ENCODE data around the gene TLE1.

TLE1 gene

DNA sequence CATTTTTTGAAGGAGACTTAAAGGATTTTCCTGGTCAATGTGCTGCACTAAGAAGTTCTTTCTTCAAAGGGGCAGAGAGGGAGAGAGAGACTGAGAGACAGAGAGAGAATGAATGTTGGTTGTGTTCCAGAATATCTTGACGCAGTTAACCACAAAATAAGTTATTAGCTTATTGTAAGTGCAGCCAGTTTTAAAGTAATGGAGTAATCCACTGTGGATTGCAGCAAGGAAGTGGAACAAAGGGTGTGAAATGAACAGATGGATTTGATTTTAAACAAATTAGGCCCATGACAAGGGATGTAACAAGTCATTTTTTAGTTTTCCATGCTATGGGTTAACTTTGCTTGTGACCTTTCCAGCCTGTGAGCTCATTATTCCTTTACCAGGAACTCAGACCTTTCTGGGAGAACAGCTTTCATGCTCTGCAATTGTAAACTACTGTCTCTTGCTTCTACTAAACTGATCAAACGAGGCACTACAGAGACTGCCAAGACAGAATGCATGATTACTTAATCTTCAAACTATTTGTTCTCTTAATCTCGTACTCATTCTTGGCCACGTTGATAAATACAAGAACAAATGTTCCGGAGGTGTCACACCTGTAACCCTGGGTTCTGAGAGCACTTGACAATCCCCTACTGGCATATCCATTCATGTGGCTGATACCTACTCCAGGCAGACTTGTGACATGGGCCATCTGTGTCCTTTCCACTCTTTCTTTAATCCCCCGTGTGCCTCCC is 131.1 kb downstream of the TLE1 start:
- H3K27ac ChIP-seq: peak overlapping the region; percentile 61
- DNase-seq (ENCODE audit: low read depth, low spot score): no peak

DNA sequence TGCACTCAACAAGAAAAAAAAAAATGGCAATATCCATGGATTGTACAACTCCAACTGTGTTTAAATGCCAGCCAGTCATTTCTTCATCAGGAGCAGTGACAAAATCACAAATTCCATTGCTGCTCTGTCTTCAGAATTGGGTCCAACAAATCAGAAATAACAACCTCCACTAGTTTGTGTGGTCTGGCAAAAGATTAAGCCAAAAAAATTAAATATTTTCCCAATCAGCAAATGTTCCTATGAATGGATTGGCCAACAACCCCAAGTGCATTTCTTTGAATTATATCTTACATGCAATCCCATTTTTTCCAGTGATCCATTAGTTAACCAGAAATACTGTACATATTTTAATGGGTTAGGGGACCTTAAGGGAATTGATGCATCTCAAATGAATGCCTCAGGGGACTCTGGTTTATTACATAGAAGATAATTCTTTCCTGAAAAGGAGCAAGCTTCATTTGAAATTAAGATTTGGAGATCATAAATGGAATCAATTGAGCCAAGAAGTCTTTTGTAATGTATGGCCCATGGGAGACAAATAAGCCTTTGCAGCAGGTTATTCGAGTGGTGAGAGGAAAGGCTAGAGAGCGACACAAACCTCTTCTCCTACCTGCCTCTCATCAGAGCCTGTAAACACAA is 131.8 kb downstream of the TLE1 start:
- peak overlapping the region; percentile 61 for H3K27ac ChIP-seq
- DNase-seq (ENCODE audit: low read depth, low spot score): no peak

- H3K27ac ChIP-seq: no peak overlapping the region
These were observed 132.4 kb downstream of the TLE1 start for GRCh38 chr9:81556923-81557322.

GRCh38 chr9:81552581-81552991 is 136.8 kb downstream of the TLE1 start:
- no peak overlapping the region for H3K27ac ChIP-seq
- DNase-seq (ENCODE audit: low read depth, low spot score): no peak

More at GRCh38 chr9:81556923-81557322, 132.4 kb downstream of the TLE1 start:
- no peak for DNase-seq (ENCODE audit: low read depth, low spot score)

GRCh38 chr9:81550207-81550583 is 139.2 kb downstream of the TLE1 start:
- no peak for DNase-seq (ENCODE audit: low read depth, low spot score)
- no peak overlapping the region for H3K27ac ChIP-seq

DNA sequence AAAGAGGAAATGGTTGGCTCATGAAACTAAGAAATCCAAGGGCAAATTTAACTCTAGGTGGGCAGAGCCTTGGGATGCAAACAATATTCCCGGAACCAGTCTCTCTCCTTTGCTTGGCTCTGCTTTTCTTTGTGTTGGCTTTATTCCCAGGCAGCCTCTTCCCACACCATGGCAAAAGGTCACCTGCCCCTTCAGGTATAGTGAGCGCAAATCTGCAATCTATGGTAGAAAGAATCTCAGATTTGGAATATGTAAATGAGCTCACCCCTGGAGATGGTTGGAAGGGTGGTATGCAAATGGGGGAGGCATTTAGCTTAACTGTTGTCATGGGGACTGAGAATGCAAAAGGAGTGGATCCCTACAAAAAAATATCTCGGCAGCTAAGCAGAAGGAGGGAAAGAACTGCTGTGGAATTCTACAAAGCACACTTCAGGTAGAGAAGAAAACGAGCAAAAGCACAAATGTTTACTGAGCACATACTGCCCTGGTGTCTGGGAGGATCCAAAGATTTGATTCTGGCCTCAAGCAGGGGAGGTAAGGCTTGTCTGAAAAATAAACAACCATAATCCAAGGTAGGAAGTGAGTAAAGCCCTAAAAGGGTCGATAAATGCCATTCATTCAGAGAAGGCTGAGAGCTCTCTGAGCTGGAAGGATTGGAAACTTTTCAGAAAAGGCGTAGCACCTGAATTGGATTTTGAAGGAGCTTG is 139.7 kb downstream of the TLE1 start:
- H3K27ac ChIP-seq: no peak overlapping the region
- no peak for DNase-seq (ENCODE audit: low read depth, low spot score)

DNA sequence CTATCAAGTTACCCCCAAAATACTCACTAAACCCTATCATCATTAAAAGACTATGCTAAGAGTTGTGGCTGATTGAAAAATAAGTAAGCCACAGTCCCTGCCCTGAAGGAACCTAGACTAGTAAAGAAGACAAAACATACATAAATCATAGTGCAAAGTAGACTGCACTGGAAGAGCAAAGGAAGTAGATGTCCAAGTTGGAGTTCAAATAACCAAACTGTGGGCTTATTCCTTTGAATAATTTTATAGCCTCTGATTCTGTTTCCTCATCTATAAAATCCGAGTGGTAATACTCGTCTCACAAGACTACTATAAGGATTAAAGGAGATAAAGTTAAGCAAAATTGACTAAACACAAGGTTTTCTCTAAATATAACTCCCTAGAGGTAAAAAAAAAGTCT is 140.4 kb downstream of the TLE1 start:
- DNase-seq (ENCODE audit: low read depth, low spot score): no peak
- H3K27ac ChIP-seq: no peak overlapping the region

DNA sequence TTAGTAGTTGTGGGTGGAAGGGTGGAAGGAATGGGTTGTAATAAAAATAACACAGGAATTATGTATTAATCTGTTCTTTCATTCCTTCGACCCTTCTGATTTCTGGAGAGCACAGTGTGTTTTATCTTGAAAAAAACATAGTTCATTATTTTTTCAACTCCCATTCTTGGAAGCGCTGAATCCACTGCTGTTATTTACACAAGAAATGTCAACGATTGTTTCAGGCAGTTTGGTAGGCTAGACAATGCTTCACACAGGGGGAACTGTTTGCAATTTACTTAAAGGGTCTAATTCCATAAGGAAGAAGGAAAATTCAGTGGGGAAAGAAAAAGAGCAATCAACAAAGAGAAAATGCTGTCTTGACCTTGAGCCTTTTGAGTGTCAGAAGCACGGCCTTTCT is 142.9 kb downstream of the TLE1 start:
- no peak for DNase-seq (ENCODE audit: low read depth, low spot score)

GRCh38 chr9:81543695-81544094 is 145.7 kb downstream of the TLE1 start:
- DNase-seq (ENCODE audit: low read depth, low spot score): no peak
- no peak overlapping the region for H3K27ac ChIP-seq

More for the DNA sequence above, 142.9 kb downstream of the TLE1 start:
- H3K27ac ChIP-seq: no peak overlapping the region

DNA sequence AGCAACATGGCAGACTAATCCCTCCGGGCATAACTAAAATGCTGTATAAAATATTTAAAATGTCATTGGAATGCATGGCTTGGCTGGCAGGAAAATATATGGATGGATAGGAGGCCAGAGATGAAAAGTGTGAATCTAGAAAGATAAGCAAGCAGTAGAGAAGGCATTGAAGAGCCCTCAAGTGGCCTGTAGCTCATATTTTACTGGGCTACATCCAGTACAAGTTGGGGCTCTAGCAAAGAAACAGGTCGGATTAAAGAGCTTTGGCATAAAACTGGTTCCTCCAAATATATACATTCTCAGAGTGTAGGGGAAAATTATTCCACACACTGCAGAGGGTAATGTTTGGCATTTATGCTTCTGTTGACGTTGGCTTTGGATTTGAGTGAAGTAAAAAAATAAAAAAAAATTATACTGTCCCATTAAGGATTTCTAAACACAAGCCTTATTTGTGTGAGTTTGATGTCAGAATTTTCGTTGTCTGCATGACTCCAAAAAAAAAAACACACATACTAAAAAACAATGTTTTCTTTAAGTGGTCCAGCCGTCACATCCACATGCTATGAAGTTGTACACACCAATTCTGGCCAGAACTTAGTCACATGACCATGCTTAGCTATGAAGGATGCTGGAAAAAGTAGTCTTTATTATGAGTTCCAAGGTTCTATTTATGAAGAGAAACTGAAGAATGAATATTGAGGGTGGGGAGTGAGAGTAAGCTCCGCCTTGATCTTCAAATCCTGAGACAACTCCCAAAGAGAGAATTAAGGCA is 147.0 kb downstream of the TLE1 start:
- no peak overlapping the region for H3K27ac ChIP-seq
- no peak for DNase-seq (ENCODE audit: low read depth, low spot score)

- no peak overlapping the region for H3K27ac ChIP-seq
- no peak for DNase-seq (ENCODE audit: low read depth, low spot score)
These were observed 149.1 kb downstream of the TLE1 start for GRCh38 chr9:81540142-81540710.

GRCh38 chr9:81539317-81539716 is 150.0 kb downstream of the TLE1 start:
- DNase-seq (ENCODE audit: low read depth, low spot score): no peak
- H3K27ac ChIP-seq: no peak overlapping the region

GRCh38 chr9:81538890-81539289 is 150.5 kb downstream of the TLE1 start:
- no peak overlapping the region for H3K27ac ChIP-seq
- DNase-seq (ENCODE audit: low read depth, low spot score): no peak

DNA sequence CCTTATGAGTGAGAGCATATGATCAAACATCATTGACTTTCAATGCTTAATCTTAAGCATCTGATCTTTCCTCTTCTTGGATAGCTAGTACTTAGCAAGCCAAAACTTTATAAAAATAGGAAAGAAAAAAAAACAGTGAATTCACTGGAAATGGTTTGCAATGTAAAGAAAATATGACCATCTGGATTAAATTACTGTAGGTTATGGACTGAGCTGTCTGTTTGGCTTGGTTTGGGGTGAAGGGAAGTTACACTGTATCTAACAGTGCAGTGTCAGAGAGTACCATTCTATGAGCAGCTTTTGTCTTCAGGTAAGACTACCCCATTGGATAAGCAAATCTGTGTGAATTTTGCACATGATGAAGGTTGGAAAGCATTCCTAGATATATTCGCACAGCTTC is 151.4 kb downstream of the TLE1 start:
- DNase-seq (ENCODE audit: low read depth, low spot score): no peak
- no peak overlapping the region for H3K27ac ChIP-seq

GRCh38 chr9:81536242-81537025 is 152.9 kb downstream of the TLE1 start:
- peak overlapping the region; percentile 50 for H3K27ac ChIP-seq
- no peak for DNase-seq (ENCODE audit: low read depth, low spot score)

DNA sequence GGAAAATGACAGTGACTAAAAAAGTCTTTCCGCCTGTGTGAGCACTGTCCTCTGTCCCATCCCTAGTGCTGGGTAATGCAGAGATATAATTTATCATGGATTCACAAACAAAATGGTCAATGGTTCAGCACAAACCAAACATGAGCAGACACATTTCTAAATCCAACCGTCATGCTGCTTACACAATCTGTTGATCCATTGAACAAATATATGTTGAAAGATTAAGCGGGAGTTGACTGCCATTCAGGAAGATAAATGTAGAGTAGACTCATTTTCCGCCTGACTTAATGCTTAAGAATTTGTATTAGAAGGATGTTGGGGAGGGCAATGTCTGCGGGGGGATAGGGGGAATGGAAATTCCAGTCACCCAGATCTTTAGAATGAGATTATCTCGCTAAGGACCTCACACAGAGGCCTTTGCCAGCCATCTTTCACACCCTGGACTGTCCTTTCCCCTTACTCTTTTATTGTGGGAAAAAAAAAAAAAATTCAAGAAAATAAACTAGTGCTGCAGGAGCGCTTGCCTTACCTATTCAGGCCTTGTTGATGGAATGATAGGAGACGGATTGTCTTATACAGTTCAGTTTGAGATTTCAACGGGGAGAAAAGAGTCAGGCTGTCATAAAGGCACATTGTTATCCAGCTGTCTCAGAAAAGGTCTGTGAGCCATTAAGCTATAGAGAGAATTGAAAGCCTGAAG is 153.7 kb downstream of the TLE1 start:
- peak; percentile 62 for DNase-seq (ENCODE audit: low read depth, low spot score)
- peak overlapping the region; percentile 50 for H3K27ac ChIP-seq

GRCh38 chr9:81534138-81534875 is 155.0 kb downstream of the TLE1 start:
- DNase-seq (ENCODE audit: low read depth, low spot score): no peak
- H3K27ac ChIP-seq: peak overlapping the region; percentile 50
